ENCODE measurements around the gene TFRC. TPM values are rescaled to one million over a fixed set of nuclear protein-coding genes. Genes with fewer than 3 reads are reported as not detected.
A peak's percentile ranks its signal among the peaks of the same experiment; 100 is the strongest.
"Not testable (repeated sequence)": the region's sequence is repeated elsewhere in the genome, so short reads cannot be mapped to it uniquely, and the experiment has no call there.

TFRC gene
- total RNA-seq, 1 donor from 2014 or later, result 140 TPM

GRCh38 chr3:196079682-196080081 lies 2.2 kb downstream of the TFRC start:
- no peak for TF ChIP-seq CTCF (conservative IDR thresholded peaks at IDR 0.05)

GRCh38 chr3:196075013-196075412 lies 6.9 kb downstream of the TFRC start:
- H3K9me3 Mint-ChIP-seq, result no peaks in the 10 kb centered on the region
- H3K36me3 Mint-ChIP-seq, result peaks cover 21% of the 10 kb centered on the region
- TF ChIP-seq CTCF (conservative IDR thresholded peaks at IDR 0.05), result no peak
- DNase-seq (ENCODE audit: extremely low spot score, unreplicated experiment), result no peak
- H3K4me1 Mint-ChIP-seq (ENCODE audit: unreplicated experiment), result peaks cover 4% of the 10 kb centered on the region
- H3K4me3 Mint-ChIP-seq, result no peak overlapping the region
- no peak overlapping the region for H3K27ac Mint-ChIP-seq
- H3K27me3 Mint-ChIP-seq, result no peaks in the 10 kb centered on the region

More at GRCh38 chr3:196079682-196080081, 2.2 kb downstream of the TFRC start:
- DNase-seq (ENCODE audit: extremely low spot score, unreplicated experiment), result no peak
- Mint-ChIP-seq H3K27me3 (no peaks in the 10 kb centered on the region), H3K9me3 (no peaks in the 10 kb centered on the region), H3K36me3 (peaks cover 7% of the 10 kb centered on the region), H3K27ac (peak overlapping the region; percentile 95), H3K4me3 (peak overlapping the region; percentile 99), H3K4me1 (ENCODE audit: unreplicated experiment) (peaks cover 8% of the 10 kb centered on the region)

GRCh38 chr3:196073255-196073753 lies 8.6 kb downstream of the TFRC start:
- Mint-ChIP-seq H3K4me3 (no peak overlapping the region), H3K27ac (no peak overlapping the region), H3K4me1 (ENCODE audit: unreplicated experiment) (no peaks in the 10 kb centered on the region), H3K27me3 (no peaks in the 10 kb centered on the region), H3K9me3 (no peaks in the 10 kb centered on the region), H3K36me3 (peaks cover 28% of the 10 kb centered on the region)
- no peak for DNase-seq (ENCODE audit: extremely low spot score, unreplicated experiment)
- TF ChIP-seq CTCF (conservative IDR thresholded peaks at IDR 0.05), result peak; percentile 89

DNA sequence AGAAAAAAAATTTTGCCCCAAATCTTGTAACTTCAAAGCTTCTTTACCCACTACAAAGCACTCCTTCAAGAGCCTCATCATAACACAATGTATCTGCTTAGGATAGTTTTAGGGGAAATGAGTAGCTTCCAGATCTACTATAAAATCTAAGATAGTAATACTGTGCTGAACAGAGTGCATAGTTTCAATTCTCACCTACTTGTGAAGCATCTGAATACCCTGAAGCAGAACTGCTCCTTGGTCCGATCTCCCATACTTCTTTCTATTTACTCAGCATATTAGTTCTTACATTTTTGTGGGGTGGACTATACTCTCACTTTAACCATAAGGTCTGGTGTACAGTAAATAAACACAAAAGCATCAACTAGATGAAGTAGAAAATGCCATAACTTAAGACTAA lies 9.6 kb downstream of the TFRC start:
- Mint-ChIP-seq H3K4me1 (ENCODE audit: unreplicated experiment) (no peaks in the 10 kb centered on the region), H3K9me3 (no peaks in the 10 kb centered on the region), H3K4me3 (no peak overlapping the region), H3K27ac (no peak overlapping the region), H3K36me3 (peaks cover 28% of the 10 kb centered on the region), H3K27me3 (no peaks in the 10 kb centered on the region)
- TF ChIP-seq CTCF (conservative IDR thresholded peaks at IDR 0.05), result no peak
- no peak for DNase-seq (ENCODE audit: extremely low spot score, unreplicated experiment)

DNA sequence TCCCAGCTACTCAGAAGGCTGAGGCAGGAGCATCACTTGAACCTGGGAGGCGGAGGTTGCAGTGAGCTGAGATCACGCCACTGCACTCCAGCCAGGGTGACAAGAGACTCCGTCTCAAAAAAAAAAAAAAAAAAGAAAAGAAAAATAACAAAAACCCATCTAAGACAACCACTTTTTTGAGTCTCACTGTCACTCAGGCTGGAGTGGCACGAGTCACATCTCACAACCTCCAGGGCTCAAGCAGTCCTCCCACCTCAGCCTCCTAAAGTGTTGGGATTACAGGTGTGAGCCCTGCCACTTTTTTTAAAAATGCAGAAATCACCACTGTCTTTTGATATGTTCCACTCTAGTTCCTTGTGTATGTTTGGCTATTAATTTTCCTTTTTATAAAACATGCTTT lies 13.1 kb downstream of the TFRC start:
- not testable (repeated sequence) for H3K4me3 Mint-ChIP-seq; H3K27ac Mint-ChIP-seq; H3K4me1 Mint-ChIP-seq (ENCODE audit: unreplicated experiment); H3K27me3 Mint-ChIP-seq; DNase-seq (ENCODE audit: extremely low spot score, unreplicated experiment); H3K9me3 Mint-ChIP-seq
- peaks cover 33% of the 10 kb centered on the region for H3K36me3 Mint-ChIP-seq

GRCh38 chr3:196067439-196067838 lies 14.5 kb downstream of the TFRC start:
- no peak for DNase-seq (ENCODE audit: extremely low spot score, unreplicated experiment)
- Mint-ChIP-seq H3K9me3 (no peaks in the 10 kb centered on the region), H3K4me1 (ENCODE audit: unreplicated experiment) (no peaks in the 10 kb centered on the region), H3K36me3 (peaks cover 32% of the 10 kb centered on the region), H3K27me3 (no peaks in the 10 kb centered on the region), H3K27ac (no peak overlapping the region), H3K4me3 (no peak overlapping the region)
- no peak for TF ChIP-seq CTCF (conservative IDR thresholded peaks at IDR 0.05)
